Choroid plexus epithelial cell (primary cell): Measurements from ENCODE around the gene TIRAP.

Experiments used
- DNase-seq: peaks from one replicate; pipeline ENCODE4 v3.0.0-alpha.2; 2010; ENCODE audit warnings: low read depth
- H3K4me3 ChIP-seq: 2 replicates; pipeline ENCODE4 v1.5.1; 2011; ENCODE audit warnings: low read depth, mild to moderate bottlenecking, control low read depth, low read length, moderate library complexity
- CTCF ChIP-seq: conservative IDR thresholded peaks from 2 replicates; pipeline ENCODE4 v1.5.1; 2011; ENCODE audit warnings: low read depth, mild to moderate bottlenecking, control low read depth, inconsistent platforms, low read length, moderate library complexity

The TIRAP gene

GRCh38 chr11:126257144-126257543 lies 25.7 kb upstream of the TIRAP start:
- DNase-seq, result no peak
- TF ChIP-seq CTCF, result no peak
- no peak overlapping the region for H3K4me3 ChIP-seq

- TF ChIP-seq CTCF, result no peak
- peak; percentile 70 for DNase-seq
- H3K4me3 ChIP-seq, result no peak overlapping the region
Observed at GRCh38 chr11:126257764-126258163, 25.1 kb upstream of the TIRAP start.

- no peak for DNase-seq
- TF ChIP-seq CTCF, result no peak
- H3K4me3 ChIP-seq, result no peak overlapping the region
Observed at GRCh38 chr11:126262216-126262615, 20.7 kb upstream of the TIRAP start.

GRCh38 chr11:126263489-126263888 lies 19.4 kb upstream of the TIRAP start:
- DNase-seq, result no peak
- H3K4me3 ChIP-seq, result no peak overlapping the region
- TF ChIP-seq CTCF, result no peak

- H3K4me3 ChIP-seq, result no peak overlapping the region
- TF ChIP-seq CTCF, result peak; percentile 41
- peak; percentile 65 for DNase-seq
Observed at GRCh38 chr11:126265811-126266210, 17.1 kb upstream of the TIRAP start.

- TF ChIP-seq CTCF, result no peak
- peak; percentile 9 for DNase-seq
- H3K4me3 ChIP-seq, result peak overlapping the region; percentile 98
Observed at GRCh38 chr11:126267650-126268049, 15.2 kb upstream of the TIRAP start.

- no peak for DNase-seq
- no peak for TF ChIP-seq CTCF
- H3K4me3 ChIP-seq, result peak overlapping the region; percentile 98
Observed at GRCh38 chr11:126268361-126268707, 14.6 kb upstream of the TIRAP start.
